A172 (cell line): ENCODE results near the gene NRG3. TPM values are rescaled to one million over a fixed set of nuclear protein-coding genes. Genes with fewer than 3 reads are reported as not detected.

Source experiments
- DNase-seq: peaks from one replicate; pipeline ENCODE4 v3.0.0-alpha.2; 2015; ENCODE audit warnings: low spot score
- total RNA-seq: library from RNA; depleted of rRNA; stranded (reverse); fragments of >200 nt; shearing (Covaris generic); gene quantifications from 2 replicates; pipeline ENCODE4 v1.2.3, GENCODE V29; 2014

The NRG3 gene
- total RNA-seq, 1 experiment from 2014 or later = 0.16 TPM

- DNase-seq = no peak
These were observed 597.7 kb downstream of the NRG3 start for GRCh38 chr10:82472406-82473335.

- no peak for DNase-seq
These were observed 602.8 kb downstream of the NRG3 start for GRCh38 chr10:82477776-82478175.

DNA sequence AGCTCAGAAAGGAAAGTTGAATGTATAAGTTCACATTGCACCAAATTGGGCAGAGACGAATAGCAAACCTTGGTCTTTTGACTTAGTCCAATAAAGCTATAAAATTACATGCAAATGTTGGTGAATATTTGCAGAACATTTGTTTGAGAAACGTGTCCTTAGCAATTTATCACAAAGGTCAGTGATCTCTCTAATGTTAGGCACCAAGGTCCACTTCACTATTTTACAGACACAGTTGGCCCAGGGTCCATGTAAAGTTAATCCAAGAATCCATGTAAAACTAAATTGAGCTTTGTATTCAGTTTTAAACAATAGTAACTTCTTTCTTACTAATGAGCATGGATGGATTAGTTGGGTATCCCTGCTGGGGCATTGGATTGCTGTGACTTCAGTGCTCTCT is 617.7 kb downstream of the NRG3 start:
- DNase-seq = no peak

DNA sequence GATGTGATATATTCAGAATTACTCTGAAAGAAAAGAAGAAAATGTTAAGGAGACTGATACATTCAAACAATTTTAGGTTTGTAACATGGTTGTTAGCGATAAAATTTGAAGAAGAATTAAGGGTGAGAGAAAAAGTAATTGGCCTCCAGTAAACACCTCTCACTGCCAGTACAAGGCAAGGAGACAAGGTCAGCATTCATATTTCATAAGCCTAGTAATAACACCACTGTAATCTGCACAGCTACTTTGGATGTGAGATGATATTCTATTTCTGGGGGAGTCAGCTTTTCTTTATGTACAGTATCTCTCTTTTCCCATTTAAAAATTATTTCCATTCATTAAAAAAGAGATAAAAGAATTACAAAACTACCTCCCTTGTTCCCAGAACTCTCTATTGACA is 621.1 kb downstream of the NRG3 start:
- DNase-seq = no peak

- DNase-seq = peak; percentile 27
These were observed 622.4 kb downstream of the NRG3 start for GRCh38 chr10:82497439-82497838.

- DNase-seq = no peak
These were observed 624.0 kb downstream of the NRG3 start for GRCh38 chr10:82498976-82499375.

- DNase-seq = no peak
These were observed 630.0 kb downstream of the NRG3 start for GRCh38 chr10:82505009-82505408.

DNA sequence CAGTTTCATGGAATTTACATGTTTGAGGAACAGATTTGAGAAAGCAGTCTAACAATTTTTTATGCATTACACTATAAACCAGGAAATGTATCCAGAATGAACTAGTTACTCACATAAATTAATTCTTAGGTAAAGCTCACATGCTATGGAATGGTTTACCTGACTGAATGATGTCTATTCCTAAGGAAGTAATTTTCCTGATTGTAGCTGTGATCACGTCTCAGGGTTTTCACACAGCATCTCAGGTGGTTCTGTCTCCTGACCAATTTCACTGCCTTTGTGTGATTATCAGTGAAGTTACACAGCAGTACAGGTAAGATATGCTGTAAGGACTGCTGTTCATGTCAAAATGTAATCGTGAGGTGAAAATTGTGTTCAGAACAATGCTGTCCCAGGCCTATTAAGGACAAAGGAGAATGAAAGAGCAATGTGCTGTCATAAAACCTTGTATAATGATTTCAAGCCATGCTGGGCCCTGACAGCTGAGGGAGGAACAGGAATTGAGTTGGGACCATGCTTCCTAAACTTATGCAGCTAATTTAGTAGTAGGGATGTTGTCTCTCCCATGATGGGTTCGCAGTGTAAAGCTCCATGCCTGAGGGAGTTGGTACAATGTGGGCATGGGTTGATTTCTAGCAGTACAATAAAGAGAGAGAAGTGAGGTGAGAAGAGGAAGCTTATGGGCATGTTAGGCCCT is 631.8 kb downstream of the NRG3 start:
- DNase-seq = no peak

DNA sequence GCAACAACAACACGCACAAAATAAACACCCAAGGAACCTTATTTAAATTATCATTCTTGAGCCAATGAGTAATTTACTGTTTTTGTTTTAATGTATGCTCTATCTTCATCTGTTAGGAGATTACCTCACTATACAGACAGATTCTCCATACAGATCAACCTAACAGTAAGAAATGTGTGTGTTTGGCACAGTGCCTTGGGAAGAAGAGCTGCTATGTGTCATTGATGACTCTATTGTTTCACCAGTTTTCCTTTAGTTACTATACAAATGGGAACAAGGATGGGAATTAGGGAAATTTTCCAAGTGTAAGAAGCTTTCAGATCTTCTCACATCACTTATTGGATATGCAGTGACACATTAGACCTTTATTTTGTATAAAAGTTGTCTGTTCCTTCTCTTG is 640.3 kb downstream of the NRG3 start:
- no peak for DNase-seq

- DNase-seq = no peak
These were observed 654.1 kb downstream of the NRG3 start for GRCh38 chr10:82529062-82529461.

DNA sequence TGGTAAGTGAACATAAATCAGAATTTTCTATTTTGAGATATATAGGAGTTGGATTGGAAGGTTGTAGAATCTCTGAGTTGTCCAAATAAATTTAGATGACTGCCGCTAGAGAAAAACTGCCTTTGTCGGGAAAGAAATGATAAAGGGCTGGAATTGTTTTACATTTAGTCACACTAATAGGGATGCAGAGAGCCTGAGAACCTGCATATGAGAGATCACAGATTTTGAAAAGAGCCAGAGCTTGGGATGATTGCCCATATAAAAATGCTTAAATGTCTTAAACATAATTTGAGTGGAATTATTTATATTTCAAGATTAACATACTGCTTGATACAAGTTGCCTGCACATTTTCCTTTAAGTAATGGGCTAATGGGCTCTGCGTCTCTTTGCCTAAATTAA is 660.5 kb downstream of the NRG3 start:
- DNase-seq = no peak

DNA sequence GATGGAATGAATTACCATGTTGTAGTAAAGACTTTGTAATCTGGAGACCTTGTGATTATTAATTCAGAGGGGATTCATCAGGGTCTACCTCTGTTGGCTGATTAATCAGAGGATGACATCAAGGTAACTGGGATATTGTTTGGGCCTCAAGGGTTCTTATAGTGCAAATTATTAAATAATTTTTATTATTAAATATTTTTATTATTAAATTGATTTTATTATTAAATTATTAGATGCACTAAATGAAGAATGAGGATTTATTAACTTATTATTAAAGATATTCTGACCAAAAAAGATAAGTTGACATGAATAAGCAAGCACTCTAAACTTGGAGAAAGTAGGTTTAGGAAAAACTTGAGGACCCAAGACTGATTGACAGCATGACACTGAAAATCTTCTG is 661.7 kb downstream of the NRG3 start:
- no peak for DNase-seq

DNA sequence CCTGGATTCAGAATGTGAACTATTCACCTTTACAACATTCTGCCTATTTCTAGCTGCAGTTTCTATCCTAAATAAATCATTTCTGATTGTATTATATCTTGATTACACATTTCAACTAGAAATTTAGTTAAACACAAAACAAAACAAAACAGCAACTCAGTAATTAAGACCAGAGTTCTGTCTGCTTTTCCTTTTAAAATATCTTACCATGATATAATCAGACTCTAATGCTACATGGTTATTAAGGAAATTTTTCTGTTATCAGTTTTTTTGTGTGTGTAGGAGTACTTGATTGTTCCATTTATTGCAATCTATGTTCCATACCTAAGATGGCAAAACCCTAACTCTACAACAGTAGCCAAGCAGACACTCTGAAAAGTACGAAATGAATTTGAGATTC is 663.3 kb downstream of the NRG3 start:
- no peak for DNase-seq

DNA sequence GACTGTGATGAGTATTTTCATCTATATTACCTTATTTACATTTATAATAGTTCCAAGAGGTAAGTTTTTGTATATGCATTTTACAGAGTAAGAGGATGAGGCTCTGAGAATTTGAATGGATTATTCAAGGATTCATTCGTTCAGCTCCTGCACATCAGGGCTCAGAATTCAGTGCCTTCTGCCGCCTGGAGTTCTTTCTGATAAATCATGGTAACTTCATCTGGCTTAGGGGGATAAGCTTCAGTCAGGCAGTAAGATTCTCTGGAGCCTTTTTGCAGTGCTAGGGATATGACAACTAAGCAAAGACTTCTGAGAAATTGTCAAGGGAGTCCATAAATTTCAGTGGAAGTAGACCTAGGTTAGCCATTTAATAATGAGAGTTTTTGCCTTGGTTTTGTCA is 668.6 kb downstream of the NRG3 start:
- DNase-seq = no peak

DNA sequence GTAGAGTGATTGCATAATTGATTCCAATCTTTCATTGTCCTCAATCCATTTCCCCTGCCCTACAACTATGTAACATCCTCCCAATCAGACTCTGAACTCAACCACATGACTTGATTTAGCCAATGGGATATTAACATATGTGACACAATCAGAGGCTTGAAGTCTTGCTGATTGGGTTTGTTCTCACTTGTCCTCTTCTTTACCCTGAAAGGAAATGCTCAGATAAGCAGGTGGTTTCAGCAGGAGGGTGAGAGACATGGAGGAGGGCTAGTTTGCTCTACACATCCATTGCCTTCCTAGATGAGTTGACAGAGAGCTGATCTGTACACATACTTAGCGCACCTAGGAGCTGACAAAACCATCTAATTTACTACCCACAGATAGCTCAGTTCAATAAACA is 669.4 kb downstream of the NRG3 start:
- no peak for DNase-seq

DNA sequence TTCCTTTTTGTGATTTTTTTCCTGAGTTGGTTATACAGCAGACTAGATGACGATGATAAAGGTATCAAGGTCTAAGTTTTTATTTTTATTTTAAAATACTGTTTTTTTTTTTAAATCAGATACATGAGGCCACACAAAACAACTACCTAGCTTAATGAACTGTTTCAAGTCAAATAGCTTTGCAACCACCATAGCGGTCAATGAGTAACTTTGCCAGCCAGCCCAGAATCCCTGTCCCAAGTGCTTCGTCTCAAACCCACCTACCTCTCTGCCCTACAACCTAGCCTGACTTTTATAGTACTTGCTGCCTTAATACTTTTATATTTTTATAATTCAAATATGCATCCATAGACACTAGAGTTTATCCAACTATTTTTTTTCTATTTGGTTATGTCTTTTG is 676.5 kb downstream of the NRG3 start:
- DNase-seq = no peak

GRCh38 chr10:82552267-82552666 is 677.3 kb downstream of the NRG3 start:
- DNase-seq = no peak

GRCh38 chr10:82554381-82554780 is 679.4 kb downstream of the NRG3 start:
- no peak for DNase-seq

GRCh38 chr10:82558014-82558607 is 683.1 kb downstream of the NRG3 start:
- peak; percentile 58 for DNase-seq

GRCh38 chr10:82564353-82565196 is 689.6 kb downstream of the NRG3 start:
- peak; percentile 73 for DNase-seq

GRCh38 chr10:82565197-82565575 is 690.2 kb downstream of the NRG3 start:
- no peak for DNase-seq

- DNase-seq = no peak
These were observed 697.8 kb downstream of the NRG3 start for GRCh38 chr10:82572744-82573143.
